RWPE1 (cell line): Measurements from ENCODE around the gene SMTNL1.

Source experiments
- CTCF ChIA-PET: fragments of 350-600 bp; sonication (Branson Sonifier 250); formaldehyde crosslinking; extraction: SDS; loops from one replicate; lab custom pipeline; 2021; lab: Yijun Ruan, JAX
- POLR2A ChIA-PET: fragments of 400-600 bp; formaldehyde crosslinking; extraction: SDS; loops from one replicate; lab custom pipeline; 2020; ENCODE audit warnings: antibody characterized with exemption; ENCODE audit not compliant: low non-redundant PET; lab: Yijun Ruan, JAX
- DNase-seq: peaks from one replicate; pipeline ENCODE4 v3.0.0; 2012; ENCODE audit warnings: low spot score
- H3K27ac ChIP-seq: fragments of 450-650 bp; 2 replicates; pipeline ENCODE4 v1.5.1; 2017
- CTCF ChIP-seq: fragments of 450-650 bp; conservative IDR thresholded peaks from 2 replicates; pipeline ENCODE4 v1.5.1; 2017; ENCODE audit warnings: low read depth, mild to moderate bottlenecking

Gene SMTNL1

GRCh38 chr11:57506522-57506921, 30.9 kb upstream of the SMTNL1 start:
- H3K27ac ChIP-seq, result no peak overlapping the region
- no peak for DNase-seq
- no peak for TF ChIP-seq CTCF
- ChIA-PET POLR2A (no interaction called here), CTCF (interaction anchor here (1.3 kb wide), 1 partner anchor 20 kb away, joined by 4 read pairs; no protein-coding TSS in a partner anchor)

GRCh38 chr11:57508341-57509170, 28.8 kb upstream of the SMTNL1 start:
- no peak for TF ChIP-seq CTCF
- CTCF ChIA-PET, result interaction anchor here (0.6 to 1.2 kb wide), 3 partner anchors 15 to 126 kb away, joined by 3 to 4 read pairs (median 3); no protein-coding TSS in a partner anchor
- no peak overlapping the region for H3K27ac ChIP-seq
- POLR2A ChIA-PET, result no interaction called here
- no peak for DNase-seq

- no peak for TF ChIP-seq CTCF
- DNase-seq, result no peak
- POLR2A ChIA-PET, result no interaction called here
- CTCF ChIA-PET, result interaction anchor here (1.2 kb wide), 1 partner anchor 54 kb away, joined by 8 read pairs; no protein-coding TSS in a partner anchor
- H3K27ac ChIP-seq, result no peak overlapping the region
These were observed 25.5 kb upstream of the SMTNL1 start for GRCh38 chr11:57511741-57512430.

GRCh38 chr11:57512646-57513451, 24.5 kb upstream of the SMTNL1 start:
- no peak for DNase-seq
- ChIA-PET POLR2A (no interaction called here), CTCF (interaction anchor here (0.6 to 4.5 kb wide), 6 partner anchors 19 to 1001 kb away, joined by 3 to 28 read pairs (median 3); no protein-coding TSS in a partner anchor)
- no peak for TF ChIP-seq CTCF
- peak overlapping the region; percentile 63; the same call in 1 of the 2 replicates for H3K27ac ChIP-seq

- H3K27ac ChIP-seq, result peak overlapping the region; percentile 63
- no peak for DNase-seq
- POLR2A ChIA-PET, result no interaction called here
- CTCF ChIA-PET, result interaction anchor here (0.6 to 4.5 kb wide), 6 partner anchors 20 to 1000 kb away, joined by 3 to 28 read pairs (median 3); no protein-coding TSS in a partner anchor
- TF ChIP-seq CTCF, result no peak
These were observed 24.0 kb upstream of the SMTNL1 start for GRCh38 chr11:57513452-57513795.
